Skeletal muscle cell (primary cell): ENCODE measurements around the gene RP9.
"Not testable (repeated sequence)": the region's sequence is repeated elsewhere in the genome, so short reads cannot be mapped to it uniquely, and the experiment has no call there.

ENCODE experiments used
- DNase-seq: peaks from one replicate; pipeline ENCODE4 v3.0.0-alpha.2; 2010; ENCODE audit warnings: low read depth
- H3K4me3 ChIP-seq: 2 replicates; pipeline ENCODE4 v1.5.1; 2011; ENCODE audit warnings: low read depth, mild to moderate bottlenecking, control low read depth, low read length, moderate library complexity

RP9 gene

GRCh38 chr7:33107136-33108066 lies 1.8 kb downstream of the RP9 start:
- DNase-seq: peak; percentile 10
- H3K4me3 ChIP-seq: peak overlapping the region; percentile 77

GRCh38 chr7:33101906-33102305 lies 7.3 kb downstream of the RP9 start:
- no peak overlapping the region for H3K4me3 ChIP-seq
- DNase-seq: no peak

- DNase-seq: no peak
- H3K4me3 ChIP-seq: no peak overlapping the region
These were observed 8.4 kb downstream of the RP9 start for GRCh38 chr7:33100770-33101169.

GRCh38 chr7:33099154-33099940 lies 9.9 kb downstream of the RP9 start:
- no peak overlapping the region for H3K4me3 ChIP-seq
- no peak for DNase-seq

GRCh38 chr7:33094745-33095275 lies 14.4 kb downstream of the RP9 start:
- H3K4me3 ChIP-seq, DNase-seq: not testable (repeated sequence)

- no peak overlapping the region for H3K4me3 ChIP-seq
- no peak for DNase-seq
These were observed 15.9 kb downstream of the RP9 start for GRCh38 chr7:33093266-33093665.

GRCh38 chr7:33091641-33092191 lies 17.5 kb downstream of the RP9 start:
- no peak overlapping the region for H3K4me3 ChIP-seq
- DNase-seq: no peak

- no peak overlapping the region for H3K4me3 ChIP-seq
- DNase-seq: no peak
These were observed 18.1 kb downstream of the RP9 start for GRCh38 chr7:33091111-33091531.

GRCh38 chr7:33089142-33089541 lies 20.1 kb downstream of the RP9 start:
- no peak for DNase-seq
- H3K4me3 ChIP-seq: no peak overlapping the region

- H3K4me3 ChIP-seq: no peak overlapping the region
- no peak for DNase-seq
These were observed 21.3 kb downstream of the RP9 start for GRCh38 chr7:33087858-33088257.

GRCh38 chr7:33087356-33087755 lies 21.8 kb downstream of the RP9 start:
- no peak for DNase-seq
- H3K4me3 ChIP-seq: no peak overlapping the region

- DNase-seq: no peak
- no peak overlapping the region for H3K4me3 ChIP-seq
These were observed 29.2 kb downstream of the RP9 start for GRCh38 chr7:33079763-33080690.

GRCh38 chr7:33079096-33079495 lies 30.1 kb downstream of the RP9 start:
- H3K4me3 ChIP-seq: no peak overlapping the region
- no peak for DNase-seq

- DNase-seq: no peak
- H3K4me3 ChIP-seq: no peak overlapping the region
These were observed 32.5 kb downstream of the RP9 start for GRCh38 chr7:33076737-33077136.

GRCh38 chr7:33075818-33076518 lies 33.2 kb downstream of the RP9 start:
- H3K4me3 ChIP-seq: no peak overlapping the region
- no peak for DNase-seq

GRCh38 chr7:33073243-33073642 lies 36.0 kb downstream of the RP9 start:
- H3K4me3 ChIP-seq: no peak overlapping the region
- DNase-seq: no peak

- H3K4me3 ChIP-seq: no peak overlapping the region
- DNase-seq: no peak
These were observed 36.7 kb downstream of the RP9 start for GRCh38 chr7:33072471-33072870.

GRCh38 chr7:33070831-33071230 lies 38.4 kb downstream of the RP9 start:
- H3K4me3 ChIP-seq: no peak overlapping the region
- DNase-seq: no peak
